Neural cell (in vitro differentiated cells): ENCODE measurements around the gene FAM136A.

Source experiments
- EP300 ChIP-seq: fragments of 450-650 bp; conservative IDR thresholded peaks from 2 replicates; pipeline ENCODE4 v1.6.1; 2014; ENCODE audit warnings: antibody characterized with exemption, mild to moderate bottlenecking, moderate library complexity; ENCODE audit not compliant: poor library complexity, severe bottlenecking
- EZH2 ChIP-seq: fragments of 200-600, 300-800 bp; shearing (Covaris generic), sonication (generic); IDR thresholded peaks from 2 replicates; pipeline ENCODE4 v1.6.1; 2014; ENCODE audit warnings: antibody characterized with exemption, low read length, borderline replicate concordance, mild to moderate bottlenecking; ENCODE audit not compliant: insufficient read depth, poor library complexity, severe bottlenecking
- MXI1 ChIP-seq: fragments of 450-650 bp; conservative IDR thresholded peaks from 2 replicates; pipeline ENCODE4 v1.6.1; 2014; ENCODE audit warnings: antibody characterized with exemption, mild to moderate bottlenecking; ENCODE audit not compliant: poor library complexity, severe bottlenecking
- POLR2AphosphoS5 ChIP-seq: IDR thresholded peaks from 2 replicates; pipeline ENCODE4 v1.6.1; 2012
- RAD21 ChIP-seq: fragments of 450-650 bp; conservative IDR thresholded peaks from 2 replicates; pipeline ENCODE4 v1.6.1; 2014; ENCODE audit warnings: antibody characterized with exemption, mild to moderate bottlenecking, moderate library complexity
- SMC3 ChIP-seq: fragments of 450-650 bp; conservative IDR thresholded peaks from 2 replicates; pipeline ENCODE4 v1.6.1; 2014; ENCODE audit warnings: antibody characterized with exemption, mild to moderate bottlenecking, moderate library complexity; ENCODE audit not compliant: poor library complexity
- TF ChIP-seq, protein P1 (sequence below): fragments of 450-650 bp; IDR thresholded peaks from 2 replicates; pipeline ENCODE4 v1.5.1; 2014; ENCODE audit warnings: antibody characterized with exemption, mild to moderate bottlenecking, moderate library complexity; ENCODE audit not compliant: poor library complexity, severe bottlenecking
- TF ChIP-seq, protein P2 (sequence below): IDR thresholded peaks from 2 replicates; pipeline ENCODE4 v1.6.1; 2012; ENCODE audit warnings: borderline replicate concordance

DNA sequence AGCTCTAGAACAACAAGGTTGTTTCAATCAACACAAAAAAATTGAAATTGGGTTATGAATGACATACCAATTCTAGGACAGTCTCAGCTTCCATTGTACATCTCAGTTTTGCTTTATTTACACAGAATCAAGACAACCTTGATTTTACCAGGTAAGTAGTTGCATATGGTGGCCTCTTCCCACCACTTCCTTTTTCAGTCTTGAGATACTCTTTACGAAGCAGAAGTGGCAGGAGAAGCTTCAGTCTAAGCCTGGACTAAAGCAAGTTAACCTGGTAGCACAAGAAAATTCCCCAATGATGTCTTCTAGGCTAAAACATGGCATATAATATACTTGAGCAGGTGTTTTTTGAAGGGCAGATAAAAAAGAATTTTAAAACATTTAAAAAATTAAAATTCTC, 10.7 kb upstream of the FAM136A start:
- no peak for TF ChIP-seq MXI1
- TF ChIP-seq, protein P1, sequence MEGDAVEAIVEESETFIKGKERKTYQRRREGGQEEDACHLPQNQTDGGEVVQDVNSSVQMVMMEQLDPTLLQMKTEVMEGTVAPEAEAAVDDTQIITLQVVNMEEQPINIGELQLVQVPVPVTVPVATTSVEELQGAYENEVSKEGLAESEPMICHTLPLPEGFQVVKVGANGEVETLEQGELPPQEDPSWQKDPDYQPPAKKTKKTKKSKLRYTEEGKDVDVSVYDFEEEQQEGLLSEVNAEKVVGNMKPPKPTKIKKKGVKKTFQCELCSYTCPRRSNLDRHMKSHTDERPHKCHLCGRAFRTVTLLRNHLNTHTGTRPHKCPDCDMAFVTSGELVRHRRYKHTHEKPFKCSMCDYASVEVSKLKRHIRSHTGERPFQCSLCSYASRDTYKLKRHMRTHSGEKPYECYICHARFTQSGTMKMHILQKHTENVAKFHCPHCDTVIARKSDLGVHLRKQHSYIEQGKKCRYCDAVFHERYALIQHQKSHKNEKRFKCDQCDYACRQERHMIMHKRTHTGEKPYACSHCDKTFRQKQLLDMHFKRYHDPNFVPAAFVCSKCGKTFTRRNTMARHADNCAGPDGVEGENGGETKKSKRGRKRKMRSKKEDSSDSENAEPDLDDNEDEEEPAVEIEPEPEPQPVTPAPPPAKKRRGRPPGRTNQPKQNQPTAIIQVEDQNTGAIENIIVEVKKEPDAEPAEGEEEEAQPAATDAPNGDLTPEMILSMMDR: no peak
- TF ChIP-seq POLR2AphosphoS5: no peak
- TF ChIP-seq, protein P2, sequence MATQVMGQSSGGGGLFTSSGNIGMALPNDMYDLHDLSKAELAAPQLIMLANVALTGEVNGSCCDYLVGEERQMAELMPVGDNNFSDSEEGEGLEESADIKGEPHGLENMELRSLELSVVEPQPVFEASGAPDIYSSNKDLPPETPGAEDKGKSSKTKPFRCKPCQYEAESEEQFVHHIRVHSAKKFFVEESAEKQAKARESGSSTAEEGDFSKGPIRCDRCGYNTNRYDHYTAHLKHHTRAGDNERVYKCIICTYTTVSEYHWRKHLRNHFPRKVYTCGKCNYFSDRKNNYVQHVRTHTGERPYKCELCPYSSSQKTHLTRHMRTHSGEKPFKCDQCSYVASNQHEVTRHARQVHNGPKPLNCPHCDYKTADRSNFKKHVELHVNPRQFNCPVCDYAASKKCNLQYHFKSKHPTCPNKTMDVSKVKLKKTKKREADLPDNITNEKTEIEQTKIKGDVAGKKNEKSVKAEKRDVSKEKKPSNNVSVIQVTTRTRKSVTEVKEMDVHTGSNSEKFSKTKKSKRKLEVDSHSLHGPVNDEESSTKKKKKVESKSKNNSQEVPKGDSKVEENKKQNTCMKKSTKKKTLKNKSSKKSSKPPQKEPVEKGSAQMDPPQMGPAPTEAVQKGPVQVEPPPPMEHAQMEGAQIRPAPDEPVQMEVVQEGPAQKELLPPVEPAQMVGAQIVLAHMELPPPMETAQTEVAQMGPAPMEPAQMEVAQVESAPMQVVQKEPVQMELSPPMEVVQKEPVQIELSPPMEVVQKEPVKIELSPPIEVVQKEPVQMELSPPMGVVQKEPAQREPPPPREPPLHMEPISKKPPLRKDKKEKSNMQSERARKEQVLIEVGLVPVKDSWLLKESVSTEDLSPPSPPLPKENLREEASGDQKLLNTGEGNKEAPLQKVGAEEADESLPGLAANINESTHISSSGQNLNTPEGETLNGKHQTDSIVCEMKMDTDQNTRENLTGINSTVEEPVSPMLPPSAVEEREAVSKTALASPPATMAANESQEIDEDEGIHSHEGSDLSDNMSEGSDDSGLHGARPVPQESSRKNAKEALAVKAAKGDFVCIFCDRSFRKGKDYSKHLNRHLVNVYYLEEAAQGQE: no peak
- no peak for TF ChIP-seq EZH2
- TF ChIP-seq RAD21: no peak
- no peak for TF ChIP-seq SMC3
- TF ChIP-seq EP300: no peak
